ENCODE data around the gene ALB.

Gene ALB

GRCh38 chr4:73417342-73417741, 13.3 kb downstream of the ALB start:
- no peak overlapping the region for H3K4me2 ChIP-seq

DNA sequence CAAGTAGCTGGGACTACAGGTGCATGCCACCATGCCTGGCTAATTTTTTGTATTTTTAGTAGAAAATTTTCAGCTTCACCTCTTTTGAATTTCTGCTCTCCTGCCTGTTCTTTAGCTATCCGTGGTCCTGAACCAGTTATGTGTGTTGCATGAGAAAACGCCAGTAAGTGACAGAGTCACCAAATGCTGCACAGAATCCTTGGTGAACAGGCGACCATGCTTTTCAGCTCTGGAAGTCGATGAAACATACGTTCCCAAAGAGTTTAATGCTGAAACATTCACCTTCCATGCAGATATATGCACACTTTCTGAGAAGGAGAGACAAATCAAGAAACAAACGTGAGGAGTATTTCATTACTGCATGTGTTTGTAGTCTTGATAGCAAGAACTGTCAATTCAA, 13.9 kb downstream of the ALB start:
- TF ChIP-seq CTCF (conservative IDR thresholded peaks at IDR 0.05; ENCODE audit: low read depth, low read length): no peak
- no peaks in the 10 kb centered on the region for H3K27me3 ChIP-seq (ENCODE audit: insufficient read depth, low read depth)
- H3K9ac ChIP-seq: no peak overlapping the region
- no peaks in the 10 kb centered on the region for H3K36me3 ChIP-seq (ENCODE audit: insufficient read depth)
- no peak overlapping the region for H3K4me3 ChIP-seq (IDR thresholded peaks at IDR 0.05; ENCODE audit: insufficient read depth, low read depth, low read length)
- no peak overlapping the region for H2AFZ ChIP-seq (ENCODE audit: low read depth)
- no peak overlapping the region for H3K4me2 ChIP-seq
- no peak overlapping the region for H3K27ac ChIP-seq
- H4K20me1 ChIP-seq (ENCODE audit: insufficient read depth): no peaks in the 10 kb centered on the region
- H3K79me2 ChIP-seq (ENCODE audit: insufficient read depth, low read depth): no peaks in the 10 kb centered on the region
- H3K4me1 ChIP-seq (ENCODE audit: low read depth, poor library complexity, severe bottlenecking): no peaks in the 10 kb centered on the region

More at GRCh38 chr4:73417342-73417741, 13.3 kb downstream of the ALB start:
- Histone ChIP-seq H3K9ac (no peak overlapping the region), H3K27ac (no peak overlapping the region), H3K27me3 (ENCODE audit: insufficient read depth, low read depth) (no peaks in the 10 kb centered on the region), H3K4me3 (IDR thresholded peaks at IDR 0.05; ENCODE audit: insufficient read depth, low read depth, low read length) (no peak overlapping the region), H3K4me1 (ENCODE audit: low read depth, poor library complexity, severe bottlenecking) (no peaks in the 10 kb centered on the region), H3K36me3 (ENCODE audit: insufficient read depth) (no peaks in the 10 kb centered on the region), H2AFZ (ENCODE audit: low read depth) (no peak overlapping the region), H3K79me2 (ENCODE audit: insufficient read depth, low read depth) (no peaks in the 10 kb centered on the region), H4K20me1 (ENCODE audit: insufficient read depth) (no peaks in the 10 kb centered on the region)
- TF ChIP-seq CTCF (conservative IDR thresholded peaks at IDR 0.05; ENCODE audit: low read depth, low read length): no peak

DNA sequence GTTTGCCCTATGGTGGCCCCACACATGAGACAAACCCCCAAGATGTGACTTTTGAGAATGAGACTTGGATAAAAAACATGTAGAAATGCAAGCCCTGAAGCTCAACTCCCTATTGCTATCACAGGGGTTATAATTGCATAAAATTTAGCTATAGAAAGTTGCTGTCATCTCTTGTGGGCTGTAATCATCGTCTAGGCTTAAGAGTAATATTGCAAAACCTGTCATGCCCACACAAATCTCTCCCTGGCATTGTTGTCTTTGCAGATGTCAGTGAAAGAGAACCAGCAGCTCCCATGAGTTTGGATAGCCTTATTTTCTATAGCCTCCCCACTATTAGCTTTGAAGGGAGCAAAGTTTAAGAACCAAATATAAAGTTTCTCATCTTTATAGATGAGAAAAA, 14.6 kb downstream of the ALB start:
- H3K9ac ChIP-seq: no peak overlapping the region
- H4K20me1 ChIP-seq (ENCODE audit: insufficient read depth): no peaks in the 10 kb centered on the region
- no peak for TF ChIP-seq CTCF (conservative IDR thresholded peaks at IDR 0.05; ENCODE audit: low read depth, low read length)
- H3K79me2 ChIP-seq (ENCODE audit: insufficient read depth, low read depth): no peaks in the 10 kb centered on the region
- H3K4me3 ChIP-seq (IDR thresholded peaks at IDR 0.05; ENCODE audit: insufficient read depth, low read depth, low read length): no peak overlapping the region
- H3K27ac ChIP-seq: no peak overlapping the region
- no peaks in the 10 kb centered on the region for H3K4me1 ChIP-seq (ENCODE audit: low read depth, poor library complexity, severe bottlenecking)
- no peak overlapping the region for H3K4me2 ChIP-seq
- no peaks in the 10 kb centered on the region for H3K27me3 ChIP-seq (ENCODE audit: insufficient read depth, low read depth)
- H2AFZ ChIP-seq (ENCODE audit: low read depth): no peak overlapping the region
- no peaks in the 10 kb centered on the region for H3K36me3 ChIP-seq (ENCODE audit: insufficient read depth)

DNA sequence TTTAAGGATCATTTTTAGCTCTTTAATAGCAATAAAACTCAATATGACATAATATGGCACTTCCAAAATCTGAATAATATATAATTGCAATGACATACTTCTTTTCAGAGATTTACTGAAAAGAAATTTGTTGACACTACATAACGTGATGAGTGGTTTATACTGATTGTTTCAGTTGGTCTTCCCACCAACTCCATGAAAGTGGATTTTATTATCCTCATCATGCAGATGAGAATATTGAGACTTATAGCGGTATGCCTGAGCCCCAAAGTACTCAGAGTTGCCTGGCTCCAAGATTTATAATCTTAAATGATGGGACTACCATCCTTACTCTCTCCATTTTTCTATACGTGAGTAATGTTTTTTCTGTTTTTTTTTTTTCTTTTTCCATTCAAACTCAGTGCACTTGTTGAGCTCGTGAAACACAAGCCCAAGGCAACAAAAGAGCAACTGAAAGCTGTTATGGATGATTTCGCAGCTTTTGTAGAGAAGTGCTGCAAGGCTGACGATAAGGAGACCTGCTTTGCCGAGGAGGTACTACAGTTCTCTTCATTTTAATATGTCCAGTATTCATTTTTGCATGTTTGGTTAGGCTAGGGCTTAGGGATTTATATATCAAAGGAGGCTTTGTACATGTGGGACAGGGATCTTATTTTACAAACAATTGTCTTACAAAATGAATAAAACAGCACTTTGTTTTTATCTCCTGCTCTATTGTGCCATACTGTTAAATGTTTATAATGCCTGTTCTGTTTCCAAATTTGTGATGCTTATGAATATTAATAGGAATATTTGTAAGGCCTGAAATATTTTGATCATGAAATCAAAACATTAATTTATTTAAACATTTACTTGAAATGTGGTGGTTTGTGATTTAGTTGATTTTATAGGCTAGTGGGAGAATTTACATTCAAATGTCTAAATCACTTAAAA, 15.3 kb downstream of the ALB start:
- H3K4me1 ChIP-seq (ENCODE audit: low read depth, poor library complexity, severe bottlenecking): no peaks in the 10 kb centered on the region
- H2AFZ ChIP-seq (ENCODE audit: low read depth): no peak overlapping the region
- H3K4me3 ChIP-seq (IDR thresholded peaks at IDR 0.05; ENCODE audit: insufficient read depth, low read depth, low read length): no peak overlapping the region
- H3K27ac ChIP-seq: no peak overlapping the region
- no peaks in the 10 kb centered on the region for H3K79me2 ChIP-seq (ENCODE audit: insufficient read depth, low read depth)
- H3K4me2 ChIP-seq: no peak overlapping the region
- no peaks in the 10 kb centered on the region for H4K20me1 ChIP-seq (ENCODE audit: insufficient read depth)
- no peaks in the 10 kb centered on the region for H3K36me3 ChIP-seq (ENCODE audit: insufficient read depth)
- TF ChIP-seq CTCF (conservative IDR thresholded peaks at IDR 0.05; ENCODE audit: low read depth, low read length): no peak
- H3K9ac ChIP-seq: no peak overlapping the region
- H3K27me3 ChIP-seq (ENCODE audit: insufficient read depth, low read depth): no peaks in the 10 kb centered on the region
